Neural progenitor cell (in vitro differentiated cells): Measurements from ENCODE around the gene ATL2. TPM values are rescaled to one million over a fixed set of nuclear protein-coding genes. Genes with fewer than 3 reads are reported as not detected.

Experiments used
- DNase-seq: peaks from one replicate; pipeline ENCODE4 v3.0.0-alpha.2; 2016; ENCODE audit warnings: low spot score
- H2AFZ ChIP-seq: fragments of 200-600 bp; sonication (generic); replicated peaks from 2 replicates; pipeline ENCODE4 v1.6.1; 2016; ENCODE audit warnings: antibody characterized with exemption
- H3F3A ChIP-seq: fragments of 200-600 bp; sonication (generic); 2 replicates; pipeline ENCODE4 v1.6.1; 2016; ENCODE audit warnings: antibody characterized with exemption, low read depth
- H3K27ac ChIP-seq: fragments of 200-600 bp; sonication (generic); 2 replicates; pipeline ENCODE4 v1.5.1; 2016; ENCODE audit warnings: mild to moderate bottlenecking
- H3K27me3 ChIP-seq: fragments of 200-600 bp; sonication (generic); 2 replicates; pipeline ENCODE4 v1.6.1; 2016; ENCODE audit warnings: mild to moderate bottlenecking, moderate library complexity
- H3K36me3 ChIP-seq: fragments of 200-600 bp; sonication (generic); 2 replicates; pipeline ENCODE4 v1.5.1; 2016
- H3K4me1 ChIP-seq: fragments of 200-600 bp; sonication (generic); 2 replicates; pipeline ENCODE4 v1.6.1; 2016; ENCODE audit warnings: mixed run types
- H3K4me2 ChIP-seq: fragments of 200-600 bp; sonication (generic); 2 replicates; pipeline ENCODE4 v1.6.1; 2016
- H3K4me3 ChIP-seq: fragments of 200-600 bp; sonication (generic); 2 replicates; pipeline ENCODE4 v1.5.1; 2016
- H3K79me2 ChIP-seq: fragments of 200-600 bp; sonication (generic); 2 replicates; pipeline ENCODE4 v1.6.1; 2016; ENCODE audit warnings: low read depth
- H3K9ac ChIP-seq: fragments of 200-600 bp; sonication (generic); 2 replicates; pipeline ENCODE4 v1.6.1; 2016
- H3K9me3 ChIP-seq: fragments of 200-600 bp; sonication (generic); 2 replicates; pipeline ENCODE4 v1.5.1; 2016; ENCODE audit warnings: low read depth
- H4K20me1 ChIP-seq: fragments of 200-600 bp; sonication (generic); 2 replicates; pipeline ENCODE4 v1.6.1; 2016; ENCODE audit warnings: low read depth
- H3K27ac Mint-ChIP-seq: 3 replicates; pipeline ENCODE4 v1.8.0; 2021; ENCODE audit warnings: mixed read lengths
- H3K27me3 Mint-ChIP-seq: 2 replicates; pipeline ENCODE4 v1.8.0; 2022; ENCODE audit warnings: low read depth, mild to moderate bottlenecking, inconsistent platforms, moderate library complexity, mixed read lengths; ENCODE audit not compliant: insufficient read depth
- H3K36me3 Mint-ChIP-seq: 3 replicates; pipeline ENCODE4 v1.8.0; 2021; ENCODE audit warnings: mixed read lengths
- H3K4me1 Mint-ChIP-seq: 3 replicates; pipeline ENCODE4 v1.8.0; 2021; ENCODE audit warnings: mixed read lengths
- H3K4me3 Mint-ChIP-seq: 3 replicates; pipeline ENCODE4 v1.8.0; 2021; ENCODE audit warnings: mild to moderate bottlenecking, moderate library complexity, mixed read lengths
- H3K9me3 Mint-ChIP-seq: 3 replicates; pipeline ENCODE4 v1.8.0; 2020; ENCODE audit warnings: mixed read lengths
- EZH2 ChIP-seq: fragments of 200-600 bp; sonication (generic); IDR thresholded peaks from 2 replicates; pipeline ENCODE4 v1.6.1; 2017; ENCODE audit warnings: antibody characterized with exemption, mild to moderate bottlenecking, moderate library complexity
- EZH2phosphoT487 ChIP-seq: fragments of 200-600 bp; sonication (generic); IDR thresholded peaks from 2 replicates; pipeline ENCODE4 v1.6.1; 2017; ENCODE audit warnings: antibody characterized with exemption
- total RNA-seq: library from RNA; depleted of rRNA; stranded (reverse); fragments of >200 nt; gene quantifications from 2 replicates; pipeline ENCODE4 v1.2.3, GENCODE V29; 2015; ENCODE audit warnings: low replicate concordance
- TF ChIP-seq, protein P1 (sequence below): fragments of 200-600 bp; sonication (generic); IDR thresholded peaks from 2 replicates; pipeline ENCODE4 v1.5.1; 2017; ENCODE audit warnings: antibody characterized with exemption, mild to moderate bottlenecking

The ATL2 gene
- total RNA-seq, 1 donor from 2014 or later: 203 TPM

DNA sequence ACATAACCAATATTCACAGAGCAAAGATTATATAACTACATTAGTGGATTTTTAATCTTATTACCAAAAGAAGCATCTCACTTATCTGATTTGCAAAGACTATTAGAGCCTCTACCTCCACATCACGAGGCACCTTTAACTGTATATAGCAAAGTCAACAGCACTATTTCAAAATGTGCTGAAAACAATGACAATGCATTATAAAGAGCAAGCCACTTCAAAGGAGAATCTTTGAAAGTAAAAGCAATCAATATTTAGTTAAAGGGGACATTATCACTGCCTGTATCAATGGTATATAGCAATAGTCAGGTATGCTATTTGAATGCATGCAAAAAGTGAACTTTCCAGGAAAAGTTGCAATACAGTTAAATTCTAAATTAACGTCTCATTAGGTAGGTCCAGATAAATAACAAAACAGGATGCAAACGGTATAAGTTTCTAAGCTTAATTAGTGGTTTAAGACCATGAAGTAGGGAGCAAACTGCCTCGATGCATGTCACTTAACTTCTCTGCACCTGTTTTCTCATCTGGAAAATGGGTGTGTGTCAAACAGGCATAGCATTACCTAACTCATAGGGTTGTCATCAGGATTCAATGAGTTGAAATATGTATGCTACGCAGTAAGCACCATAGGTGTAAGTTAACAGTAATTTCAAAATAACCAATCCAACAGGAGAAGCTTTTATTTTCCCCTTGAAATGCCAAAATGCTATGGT lies 31.6 kb downstream of the ATL2 start:
- Mint-ChIP-seq H3K4me3 (no peak overlapping the region), H3K4me1 (no peaks in the 10 kb centered on the region), H3K9me3 (peaks cover 5% of the 10 kb centered on the region), H3K27ac (no peak overlapping the region), H3K36me3 (peaks cover 35% of the 10 kb centered on the region), H3K27me3 (no peaks in the 10 kb centered on the region)
- no peak overlapping the region for H2AFZ ChIP-seq
- no peak overlapping the region for H3K9ac ChIP-seq
- H3K9me3 ChIP-seq: no peaks in the 10 kb centered on the region
- H3F3A ChIP-seq: no peaks in the 10 kb centered on the region
- H3K27ac ChIP-seq: no peak overlapping the region
- no peaks in the 10 kb centered on the region for H3K4me1 ChIP-seq
- H3K27me3 ChIP-seq: no peaks in the 10 kb centered on the region
- DNase-seq: no peak
- H4K20me1 ChIP-seq: peaks cover 31% of the 10 kb centered on the region
- peaks cover 77% of the 10 kb centered on the region for H3K79me2 ChIP-seq
- no peak overlapping the region for H3K4me2 ChIP-seq
- TF ChIP-seq, protein P1, sequence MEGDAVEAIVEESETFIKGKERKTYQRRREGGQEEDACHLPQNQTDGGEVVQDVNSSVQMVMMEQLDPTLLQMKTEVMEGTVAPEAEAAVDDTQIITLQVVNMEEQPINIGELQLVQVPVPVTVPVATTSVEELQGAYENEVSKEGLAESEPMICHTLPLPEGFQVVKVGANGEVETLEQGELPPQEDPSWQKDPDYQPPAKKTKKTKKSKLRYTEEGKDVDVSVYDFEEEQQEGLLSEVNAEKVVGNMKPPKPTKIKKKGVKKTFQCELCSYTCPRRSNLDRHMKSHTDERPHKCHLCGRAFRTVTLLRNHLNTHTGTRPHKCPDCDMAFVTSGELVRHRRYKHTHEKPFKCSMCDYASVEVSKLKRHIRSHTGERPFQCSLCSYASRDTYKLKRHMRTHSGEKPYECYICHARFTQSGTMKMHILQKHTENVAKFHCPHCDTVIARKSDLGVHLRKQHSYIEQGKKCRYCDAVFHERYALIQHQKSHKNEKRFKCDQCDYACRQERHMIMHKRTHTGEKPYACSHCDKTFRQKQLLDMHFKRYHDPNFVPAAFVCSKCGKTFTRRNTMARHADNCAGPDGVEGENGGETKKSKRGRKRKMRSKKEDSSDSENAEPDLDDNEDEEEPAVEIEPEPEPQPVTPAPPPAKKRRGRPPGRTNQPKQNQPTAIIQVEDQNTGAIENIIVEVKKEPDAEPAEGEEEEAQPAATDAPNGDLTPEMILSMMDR: no peak
- TF ChIP-seq EZH2phosphoT487: no peak
- TF ChIP-seq EZH2: no peak
- H3K4me3 ChIP-seq: no peak overlapping the region
- peaks cover 9% of the 10 kb centered on the region for H3K36me3 ChIP-seq

DNA sequence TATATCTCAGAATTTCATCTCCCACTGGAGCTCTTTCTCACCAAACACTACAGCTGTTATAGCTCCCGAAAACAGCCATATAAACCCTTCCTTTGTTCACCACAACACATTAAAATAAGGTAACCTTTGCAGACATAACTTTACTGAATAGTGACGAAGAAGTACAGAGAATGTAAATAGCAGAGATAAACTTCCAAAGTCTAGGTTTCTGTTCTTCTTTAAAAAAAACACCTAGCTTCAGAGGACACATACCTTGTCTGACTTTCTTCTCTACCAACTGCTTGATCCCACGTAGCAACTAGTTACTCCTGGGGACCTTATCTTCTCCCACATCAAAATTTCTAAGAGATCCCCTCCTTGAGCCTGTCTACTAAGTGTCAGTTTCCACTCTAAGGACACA lies 32.3 kb downstream of the ATL2 start:
- no peak overlapping the region for H3K27ac ChIP-seq
- no peak overlapping the region for H3K4me3 Mint-ChIP-seq
- no peak overlapping the region for H3K4me3 ChIP-seq
- H3F3A ChIP-seq: no peaks in the 10 kb centered on the region
- no peaks in the 10 kb centered on the region for H3K27me3 ChIP-seq
- H2AFZ ChIP-seq: no peak overlapping the region
- H3K9ac ChIP-seq: no peak overlapping the region
- no peaks in the 10 kb centered on the region for H3K4me1 Mint-ChIP-seq
- H3K79me2 ChIP-seq: peaks cover 77% of the 10 kb centered on the region
- no peak overlapping the region for H3K4me2 ChIP-seq
- peaks cover 6% of the 10 kb centered on the region for H3K9me3 Mint-ChIP-seq
- H4K20me1 ChIP-seq: peaks cover 29% of the 10 kb centered on the region
- no peaks in the 10 kb centered on the region for H3K27me3 Mint-ChIP-seq
- H3K27ac Mint-ChIP-seq: no peak overlapping the region
- no peaks in the 10 kb centered on the region for H3K4me1 ChIP-seq
- DNase-seq: no peak
- peaks cover 31% of the 10 kb centered on the region for H3K36me3 Mint-ChIP-seq
- H3K9me3 ChIP-seq: no peaks in the 10 kb centered on the region
- peaks cover 9% of the 10 kb centered on the region for H3K36me3 ChIP-seq
- no peak for TF ChIP-seq EZH2
- TF ChIP-seq EZH2phosphoT487: no peak
- TF ChIP-seq, protein P1: no peak

DNA sequence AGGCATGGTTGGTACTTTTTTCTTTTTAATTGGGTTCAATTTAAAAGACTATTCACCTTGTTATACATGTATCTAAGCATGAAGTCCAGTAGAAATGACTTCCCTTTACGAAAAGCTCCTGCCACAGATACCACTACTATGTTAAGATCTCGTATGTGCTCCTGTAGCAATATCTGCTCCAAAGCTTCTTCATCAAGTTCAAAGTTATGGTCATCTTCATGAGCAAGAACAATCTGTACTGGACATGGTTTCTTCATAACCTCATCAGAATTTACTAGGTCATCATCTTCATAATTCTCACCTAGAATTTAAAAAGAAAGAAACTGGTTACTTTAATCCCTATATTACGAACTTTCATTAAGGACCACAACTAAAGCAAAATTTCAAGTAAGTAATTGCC lies 33.9 kb downstream of the ATL2 start:
- H3K27me3 ChIP-seq: no peaks in the 10 kb centered on the region
- no peak overlapping the region for H3K9ac ChIP-seq
- peaks cover 26% of the 10 kb centered on the region for H4K20me1 ChIP-seq
- no peak for DNase-seq
- Mint-ChIP-seq H3K4me3 (no peak overlapping the region), H3K9me3 (peaks cover 7% of the 10 kb centered on the region), H3K36me3 (peaks cover 38% of the 10 kb centered on the region), H3K27me3 (peaks cover 2% of the 10 kb centered on the region), H3K27ac (no peak overlapping the region), H3K4me1 (no peaks in the 10 kb centered on the region)
- TF ChIP-seq EZH2: no peak
- TF ChIP-seq, protein P1: no peak
- TF ChIP-seq EZH2phosphoT487: no peak
- H3F3A ChIP-seq: no peaks in the 10 kb centered on the region
- H3K4me2 ChIP-seq: no peak overlapping the region
- H2AFZ ChIP-seq: no peak overlapping the region
- no peak overlapping the region for H3K27ac ChIP-seq
- no peaks in the 10 kb centered on the region for H3K4me1 ChIP-seq
- H3K9me3 ChIP-seq: no peaks in the 10 kb centered on the region
- H3K79me2 ChIP-seq: peaks cover 78% of the 10 kb centered on the region
- H3K4me3 ChIP-seq: no peak overlapping the region
- peaks cover 9% of the 10 kb centered on the region for H3K36me3 ChIP-seq
